ENCODE data around the gene LRRN2. TPM values are rescaled to one million over a fixed set of nuclear protein-coding genes. Genes with fewer than 3 reads are reported as not detected.
A peak's percentile ranks its signal among the peaks of the same experiment; 100 is the strongest.

LRRN2 gene
- total and polyA plus RNA-seq, 9 of the 15 experiments (the other 6 are each of a cell fraction or from before 2014, with no cell fraction given) = 0.05 TPM; not detected in 8

DNA sequence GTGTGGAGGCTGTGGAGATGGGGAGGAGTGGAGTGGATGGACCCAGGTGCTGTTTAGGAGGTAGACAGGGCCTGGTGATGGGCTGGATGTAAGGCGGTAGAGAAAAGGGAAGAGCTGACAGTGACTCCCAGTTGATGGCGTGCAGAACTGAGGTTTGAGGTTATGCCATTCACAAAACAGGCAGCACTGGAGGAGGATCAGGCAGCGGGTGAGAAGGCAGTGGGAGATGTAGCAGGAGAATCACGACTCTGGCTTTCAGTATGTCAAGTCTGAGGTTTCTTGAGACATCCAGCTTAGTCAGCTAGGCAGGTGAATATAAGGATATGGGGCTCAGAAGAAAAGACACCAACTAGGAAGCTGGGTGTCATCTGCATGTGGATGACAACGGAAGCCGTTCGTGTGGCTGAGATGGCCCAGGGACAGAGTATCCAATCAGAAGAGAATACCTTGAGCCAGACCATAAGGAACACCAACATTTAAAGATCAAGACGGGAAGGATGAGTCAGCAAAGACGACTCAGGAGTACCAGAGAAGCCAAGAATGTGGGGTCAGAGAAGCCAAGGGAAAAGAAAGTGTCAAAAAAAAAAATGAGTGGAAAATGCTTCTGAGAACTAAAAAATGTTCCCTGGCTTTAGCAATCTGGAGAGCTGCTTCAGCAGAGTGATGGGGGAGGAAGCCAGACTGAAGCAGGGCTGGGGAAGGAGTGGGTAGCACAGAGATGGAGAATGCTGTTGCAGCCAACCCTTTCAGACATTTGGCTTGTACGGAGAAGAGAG is 15.2 kb downstream of the LRRN2 start (continued):
- TF ChIP-seq, protein P1, sequence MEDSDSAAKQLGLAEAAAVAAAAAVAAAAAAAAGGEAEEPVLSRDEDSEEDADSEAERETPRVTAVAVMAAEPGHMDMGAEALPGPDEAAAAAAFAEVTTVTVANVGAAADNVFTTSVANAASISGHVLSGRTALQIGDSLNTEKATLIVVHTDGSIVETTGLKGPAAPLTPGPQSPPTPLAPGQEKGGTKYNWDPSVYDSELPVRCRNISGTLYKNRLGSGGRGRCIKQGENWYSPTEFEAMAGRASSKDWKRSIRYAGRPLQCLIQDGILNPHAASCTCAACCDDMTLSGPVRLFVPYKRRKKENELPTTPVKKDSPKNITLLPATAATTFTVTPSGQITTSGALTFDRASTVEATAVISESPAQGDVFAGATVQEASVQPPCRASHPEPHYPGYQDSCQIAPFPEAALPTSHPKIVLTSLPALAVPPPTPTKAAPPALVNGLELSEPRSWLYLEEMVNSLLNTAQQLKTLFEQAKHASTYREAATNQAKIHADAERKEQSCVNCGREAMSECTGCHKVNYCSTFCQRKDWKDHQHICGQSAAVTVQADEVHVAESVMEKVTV (CRISPR knock-in tag; IDR thresholded peaks at IDR 0.05) = no peak
- TF ChIP-seq ZBTB5 (IDR thresholded peaks at IDR 0.05) (peak; percentile 46; the same call in 1 of the 2 replicates), ZNF717 (CRISPR knock-in tag; IDR thresholded peaks at IDR 0.05) (no peak), NR1H2 (CRISPR knock-in tag; IDR thresholded peaks at IDR 0.05) (no peak), FOXK2 (conservative IDR thresholded peaks at IDR 0.05 in 1 of 2, IDR thresholded peaks at IDR 0.05 in 1 of 2; ENCODE audit: low read depth in 2 of 2) (0 out of 4 replicates have a peak, but pooled peaks of 1 of the 2 experiments have one; percentile 6), ZNF586 (CRISPR knock-in tag; conservative IDR thresholded peaks at IDR 0.05) (no peak), HBP1 (CRISPR knock-in tag; IDR thresholded peaks at IDR 0.05) (no peak), ZFP30 (CRISPR knock-in tag; IDR thresholded peaks at IDR 0.05; ENCODE audit: borderline replicate concordance) (no peak), ELF2 (CRISPR knock-in tag; IDR thresholded peaks at IDR 0.05) (no peak), PHF8 (IDR thresholded peaks at IDR 0.05; ENCODE audit: borderline replicate concordance, low read length) (no peak), SP1 (CRISPR knock-in tag; IDR thresholded peaks at IDR 0.05) (no peak), EHMT2 (IDR thresholded peaks at IDR 0.05) (no peak), ZSCAN32 (CRISPR knock-in tag; IDR thresholded peaks at IDR 0.05) (no peak), GTF2E2 (tag; IDR thresholded peaks at IDR 0.05) (no peak), ETS1 (conservative IDR thresholded peaks at IDR 0.05; ENCODE audit: control insufficient read depth, low read depth, low read length) (no peak), NFIX (CRISPR knock-in tag; IDR thresholded peaks at IDR 0.05; ENCODE audit: low read depth) (no peak), ZNF12 (CRISPR knock-in tag; IDR thresholded peaks at IDR 0.05) (no peak), POU5F1 (IDR thresholded peaks at IDR 0.05; ENCODE audit: borderline replicate concordance, low read depth, low read length, partially characterized antibody) (no peak)
- TF ChIP-seq, protein P2, sequence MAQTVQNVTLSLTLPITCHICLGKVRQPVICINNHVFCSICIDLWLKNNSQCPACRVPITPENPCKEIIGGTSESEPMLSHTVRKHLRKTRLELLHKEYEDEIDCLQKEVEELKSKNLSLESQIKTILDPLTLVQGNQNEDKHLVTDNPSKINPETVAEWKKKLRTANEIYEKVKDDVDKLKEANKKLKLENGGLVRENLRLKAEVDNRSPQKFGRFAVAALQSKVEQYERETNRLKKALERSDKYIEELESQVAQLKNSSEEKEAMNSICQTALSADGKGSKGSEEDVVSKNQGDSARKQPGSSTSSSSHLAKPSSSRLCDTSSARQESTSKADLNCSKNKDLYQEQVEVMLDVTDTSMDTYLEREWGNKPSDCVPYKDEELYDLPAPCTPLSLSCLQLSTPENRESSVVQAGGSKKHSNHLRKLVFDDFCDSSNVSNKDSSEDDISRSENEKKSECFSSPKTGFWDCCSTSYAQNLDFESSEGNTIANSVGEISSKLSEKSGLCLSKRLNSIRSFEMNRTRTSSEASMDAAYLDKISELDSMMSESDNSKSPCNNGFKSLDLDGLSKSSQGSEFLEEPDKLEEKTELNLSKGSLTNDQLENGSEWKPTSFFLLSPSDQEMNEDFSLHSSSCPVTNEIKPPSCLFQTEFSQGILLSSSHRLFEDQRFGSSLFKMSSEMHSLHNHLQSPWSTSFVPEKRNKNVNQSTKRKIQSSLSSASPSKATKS (CRISPR knock-in tag; IDR thresholded peaks at IDR 0.05) = no peak

Measured in K562 (cell line).